ENCODE results near the gene SMURF2. TPM values are rescaled to one million over a fixed set of nuclear protein-coding genes. Genes with fewer than 3 reads are reported as not detected.
"Not testable (repeated sequence)": the region's sequence is repeated elsewhere in the genome, so short reads cannot be mapped to it uniquely, and the experiment has no call there.

Gene SMURF2
- total and polyA plus RNA-seq, 2 experiments from 2014 or later: 13.2 to 22.2 TPM

GRCh38 chr17:64607862-64608565 lies 54.1 kb downstream of the SMURF2 start:
- Histone ChIP-seq H3K9me3 (ENCODE audit: low read depth) (no peaks in the 10 kb centered on the region), H3K27ac (no peak overlapping the region), H3K36me3 (no peaks in the 10 kb centered on the region), H3K27me3 (no peaks in the 10 kb centered on the region), H3K4me3 (no peak overlapping the region), H3K4me1 (ENCODE audit: low read depth) (no peaks in the 10 kb centered on the region)
- TF ChIP-seq CTCF (IDR thresholded peaks at IDR 0.05; ENCODE audit: low read depth, low read length): no peak
- DNase-seq (ENCODE audit: low read depth in 1 of 2, low spot score in 1 of 2): no peak

GRCh38 chr17:64604532-64604931 lies 57.6 kb downstream of the SMURF2 start:
- not testable (repeated sequence) for H3K4me3 ChIP-seq; H3K4me1 ChIP-seq (ENCODE audit: low read depth); H3K27ac ChIP-seq; H3K36me3 ChIP-seq; DNase-seq (ENCODE audit: low read depth in 1 of 2, low spot score in 1 of 2); H3K27me3 ChIP-seq; H3K9me3 ChIP-seq (ENCODE audit: low read depth)

- no peak overlapping the region for H3K27ac ChIP-seq
- no peak overlapping the region for H3K4me3 ChIP-seq
- no peak for TF ChIP-seq CTCF (IDR thresholded peaks at IDR 0.05; ENCODE audit: low read depth, low read length)
- H3K9me3 ChIP-seq (ENCODE audit: low read depth): no peaks in the 10 kb centered on the region
- no peaks in the 10 kb centered on the region for H3K27me3 ChIP-seq
- no peak for DNase-seq (ENCODE audit: low read depth in 1 of 2, low spot score in 1 of 2)
- no peaks in the 10 kb centered on the region for H3K36me3 ChIP-seq
- H3K4me1 ChIP-seq (ENCODE audit: low read depth): no peaks in the 10 kb centered on the region
Measured at GRCh38 chr17:64603987-64604386, 58.1 kb downstream of the SMURF2 start.

- Histone ChIP-seq H3K4me3 (no peak overlapping the region), H3K9me3 (ENCODE audit: low read depth) (no peaks in the 10 kb centered on the region), H3K4me1 (ENCODE audit: low read depth) (no peaks in the 10 kb centered on the region), H3K27me3 (no peaks in the 10 kb centered on the region), H3K27ac (no peak overlapping the region), H3K36me3 (peaks cover 7% of the 10 kb centered on the region)
- TF ChIP-seq CTCF (IDR thresholded peaks at IDR 0.05; ENCODE audit: low read depth, low read length): no peak
- no peak for DNase-seq (ENCODE audit: low read depth in 1 of 2, low spot score in 1 of 2)
Measured at GRCh38 chr17:64599827-64600226, 62.3 kb downstream of the SMURF2 start.

GRCh38 chr17:64599187-64599676 lies 62.9 kb downstream of the SMURF2 start:
- Histone ChIP-seq H3K9me3 (ENCODE audit: low read depth) (no peaks in the 10 kb centered on the region), H3K27me3 (no peaks in the 10 kb centered on the region), H3K36me3 (peaks cover 7% of the 10 kb centered on the region), H3K4me1 (ENCODE audit: low read depth) (no peaks in the 10 kb centered on the region), H3K4me3 (no peak overlapping the region), H3K27ac (no peak overlapping the region)
- no peak for DNase-seq (ENCODE audit: low read depth in 1 of 2, low spot score in 1 of 2)
- TF ChIP-seq CTCF (IDR thresholded peaks at IDR 0.05; ENCODE audit: low read depth, low read length): no peak

GRCh38 chr17:64598672-64599071 lies 63.4 kb downstream of the SMURF2 start:
- TF ChIP-seq CTCF (IDR thresholded peaks at IDR 0.05; ENCODE audit: low read depth, low read length): no peak
- no peak for DNase-seq (ENCODE audit: low read depth in 1 of 2, low spot score in 1 of 2)
- Histone ChIP-seq H3K36me3 (peaks cover 8% of the 10 kb centered on the region), H3K27me3 (no peaks in the 10 kb centered on the region), H3K9me3 (ENCODE audit: low read depth) (no peaks in the 10 kb centered on the region), H3K4me3 (no peak overlapping the region), H3K4me1 (ENCODE audit: low read depth) (no peaks in the 10 kb centered on the region), H3K27ac (no peak overlapping the region)
